Epithelial cell of proximal tubule (primary cell): Measurements from ENCODE around the gene LARGE2. TPM values are rescaled to one million over a fixed set of nuclear protein-coding genes. Genes with fewer than 3 reads are reported as not detected.

Experiments
- DNase-seq: peaks from one replicate; pipeline ENCODE4 v3.0.0-alpha.2; 2011; ENCODE audit warnings: low read depth
- H3K4me3 ChIP-seq: 2 replicates; pipeline ENCODE4 v1.5.1; 2011; ENCODE audit warnings: low read depth, mild to moderate bottlenecking, low read length
- total RNA-seq: library from RNA; depleted of rRNA; stranded (reverse); fragments of >200 nt; gene quantifications from 2 replicates; pipeline ENCODE4 v1.2.3, GENCODE V29; 2015
- TF ChIP-seq, protein P1 (sequence below): conservative IDR thresholded peaks from 2 replicates; pipeline ENCODE4 v1.5.1; 2012; ENCODE audit warnings: low read depth, mild to moderate bottlenecking, low read length

Gene LARGE2
- total RNA-seq, 1 donor from 2014 or later = 3.3 TPM

DNA sequence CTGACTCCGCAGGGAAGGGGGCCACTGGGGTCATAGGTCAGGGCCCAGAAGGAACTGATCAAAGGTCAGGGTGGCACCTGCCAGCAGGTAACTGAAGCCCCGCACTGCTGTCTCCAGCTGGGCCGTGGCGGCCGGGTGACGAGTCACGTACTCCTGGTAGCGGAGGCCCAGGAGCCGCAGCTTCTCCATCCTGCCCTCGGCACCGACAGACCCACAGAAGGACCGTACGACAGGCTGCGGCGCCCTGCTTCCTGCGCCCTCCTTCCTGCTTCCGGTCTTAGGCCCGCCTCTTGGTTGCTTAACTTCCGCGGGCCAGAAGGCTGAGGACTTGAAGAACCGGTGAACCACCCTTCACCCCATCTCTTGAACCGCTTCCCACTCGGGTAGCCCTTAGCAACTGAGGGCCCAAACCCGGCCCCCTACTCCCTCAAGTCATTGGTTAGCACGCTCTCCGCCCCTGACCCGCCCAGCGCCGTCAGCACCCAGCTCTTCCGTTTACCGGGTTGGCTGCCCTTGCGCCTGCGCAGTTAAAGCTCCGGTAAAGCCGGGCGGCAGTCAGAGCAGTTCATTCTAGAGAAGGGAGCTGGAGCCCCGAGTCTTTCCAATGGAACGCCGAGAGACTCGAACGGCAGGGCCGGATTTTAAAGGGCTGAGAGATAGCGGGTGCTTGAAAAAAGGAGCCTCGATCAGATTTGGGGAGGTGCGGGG is 4.7 kb upstream of the LARGE2 start, which contains the start of gene PEX16:
PEX16 (minus strand) TSS at position 255 of the 708 bp plus-strand sequence; CDS start at position 189, 66 bp downstream.
- TF ChIP-seq, protein P1, sequence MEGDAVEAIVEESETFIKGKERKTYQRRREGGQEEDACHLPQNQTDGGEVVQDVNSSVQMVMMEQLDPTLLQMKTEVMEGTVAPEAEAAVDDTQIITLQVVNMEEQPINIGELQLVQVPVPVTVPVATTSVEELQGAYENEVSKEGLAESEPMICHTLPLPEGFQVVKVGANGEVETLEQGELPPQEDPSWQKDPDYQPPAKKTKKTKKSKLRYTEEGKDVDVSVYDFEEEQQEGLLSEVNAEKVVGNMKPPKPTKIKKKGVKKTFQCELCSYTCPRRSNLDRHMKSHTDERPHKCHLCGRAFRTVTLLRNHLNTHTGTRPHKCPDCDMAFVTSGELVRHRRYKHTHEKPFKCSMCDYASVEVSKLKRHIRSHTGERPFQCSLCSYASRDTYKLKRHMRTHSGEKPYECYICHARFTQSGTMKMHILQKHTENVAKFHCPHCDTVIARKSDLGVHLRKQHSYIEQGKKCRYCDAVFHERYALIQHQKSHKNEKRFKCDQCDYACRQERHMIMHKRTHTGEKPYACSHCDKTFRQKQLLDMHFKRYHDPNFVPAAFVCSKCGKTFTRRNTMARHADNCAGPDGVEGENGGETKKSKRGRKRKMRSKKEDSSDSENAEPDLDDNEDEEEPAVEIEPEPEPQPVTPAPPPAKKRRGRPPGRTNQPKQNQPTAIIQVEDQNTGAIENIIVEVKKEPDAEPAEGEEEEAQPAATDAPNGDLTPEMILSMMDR = no peak
- DNase-seq = peak; percentile 94
- H3K4me3 ChIP-seq = peak within 1 kb of the TSS; percentile 98

DNA sequence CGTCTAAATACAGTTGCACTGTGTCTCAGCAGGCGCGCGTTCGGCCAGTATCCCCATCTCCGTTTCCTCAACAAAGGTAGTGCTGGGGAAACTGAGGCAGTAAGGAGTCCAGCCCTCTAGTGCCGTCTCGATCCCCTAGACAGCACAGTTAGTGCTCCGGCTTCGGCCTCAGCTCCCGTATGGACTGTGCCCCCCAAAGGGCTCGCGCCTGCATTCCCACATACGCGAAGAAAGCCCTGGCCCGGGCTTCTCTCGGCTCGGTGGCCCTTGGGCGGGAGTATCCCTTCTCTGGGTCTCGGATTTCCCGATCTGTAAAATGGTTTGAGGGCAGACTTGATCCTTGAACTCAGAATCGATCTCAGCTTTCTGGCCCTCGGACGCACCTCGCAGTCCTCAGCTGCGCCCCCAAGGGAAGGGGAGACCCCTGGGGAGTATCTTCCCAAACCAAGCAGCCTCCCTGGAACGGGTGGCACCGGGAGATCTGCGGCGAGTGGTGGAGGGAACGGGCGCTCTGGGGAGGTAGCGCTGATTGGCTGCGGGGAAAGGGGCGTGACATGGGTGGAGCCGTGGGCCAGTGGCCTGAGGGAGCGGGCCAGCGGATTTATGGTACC is 4.0 kb upstream of the LARGE2 start:
- TF ChIP-seq, protein P1 = no peak
- peak overlapping the region; percentile 98 for H3K4me3 ChIP-seq
- DNase-seq = no peak

DNA sequence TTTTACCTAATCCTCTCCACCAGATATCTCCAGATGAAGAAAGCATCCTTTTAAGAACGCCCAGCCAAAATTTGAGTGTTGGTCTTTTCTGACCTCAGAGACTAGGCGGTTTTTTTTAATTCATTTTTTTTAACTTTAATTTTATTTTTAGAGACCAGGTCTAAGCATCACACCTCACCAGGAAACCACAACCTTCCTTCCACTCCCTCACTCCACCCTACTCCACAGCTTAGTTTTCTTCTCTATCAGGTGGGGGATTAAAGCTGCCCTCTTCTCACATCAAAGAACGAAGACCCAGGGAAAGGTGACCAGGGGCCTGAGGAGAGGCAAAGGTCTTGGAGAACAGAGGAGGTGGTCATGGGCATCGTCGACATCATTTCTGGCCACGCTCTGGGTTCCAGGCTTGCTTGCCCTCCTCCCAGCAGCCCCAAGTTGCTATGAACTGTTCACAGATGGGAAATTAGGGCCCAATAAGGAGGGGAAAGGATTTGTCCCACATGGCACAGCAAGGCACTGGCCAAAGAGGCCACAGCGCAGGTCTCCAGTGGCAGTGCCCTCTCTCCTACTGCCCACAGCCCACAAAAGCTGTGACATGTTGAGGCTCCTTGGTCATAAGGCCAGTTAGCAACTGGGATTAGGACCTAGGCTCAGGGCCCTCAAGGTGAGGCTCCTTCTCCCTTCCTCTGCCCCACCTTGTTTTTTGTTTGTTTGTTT is 3.3 kb upstream of the LARGE2 start:
- TF ChIP-seq, protein P1 = no peak
- no peak overlapping the region for H3K4me3 ChIP-seq

DNA sequence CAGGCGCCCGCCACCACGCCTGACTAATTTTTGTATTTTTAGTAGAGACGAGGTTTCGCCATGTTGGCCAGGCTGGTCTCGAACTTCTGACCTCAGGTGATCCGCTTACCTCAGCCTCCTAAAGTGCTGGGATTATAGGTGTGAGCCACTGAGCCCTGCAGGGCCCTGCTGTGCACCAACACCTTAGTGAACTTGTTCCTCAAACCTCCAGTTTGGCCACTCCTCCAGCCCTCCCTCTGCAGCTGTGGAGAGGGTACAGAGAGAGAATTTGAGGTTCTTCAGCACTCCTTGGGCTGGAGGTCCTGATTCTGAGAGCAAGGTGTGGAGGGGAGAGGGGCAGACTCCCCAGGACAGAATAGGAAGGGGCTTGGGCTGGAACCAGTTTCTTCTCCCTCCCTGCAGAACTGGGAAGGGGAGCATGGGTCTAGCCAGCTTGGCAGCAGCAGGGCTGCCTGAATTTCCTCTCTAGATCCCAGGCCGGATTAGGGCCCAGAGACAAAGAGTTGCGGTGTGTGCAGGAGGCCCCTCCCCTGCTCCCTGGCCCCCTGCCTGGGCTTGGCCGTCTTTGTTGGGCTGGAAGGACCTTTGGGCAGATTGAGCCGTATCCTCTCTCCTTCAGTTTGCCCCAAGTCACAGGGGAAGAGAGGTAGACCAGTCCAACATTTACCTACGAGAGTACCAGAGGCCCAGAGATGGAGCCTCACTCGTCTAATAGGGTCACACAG is 2.5 kb upstream of the LARGE2 start:
- no peak overlapping the region for H3K4me3 ChIP-seq
- no peak for DNase-seq
- TF ChIP-seq, protein P1 = no peak

More for the DNA sequence above, 3.3 kb upstream of the LARGE2 start:
- DNase-seq = no peak

DNA sequence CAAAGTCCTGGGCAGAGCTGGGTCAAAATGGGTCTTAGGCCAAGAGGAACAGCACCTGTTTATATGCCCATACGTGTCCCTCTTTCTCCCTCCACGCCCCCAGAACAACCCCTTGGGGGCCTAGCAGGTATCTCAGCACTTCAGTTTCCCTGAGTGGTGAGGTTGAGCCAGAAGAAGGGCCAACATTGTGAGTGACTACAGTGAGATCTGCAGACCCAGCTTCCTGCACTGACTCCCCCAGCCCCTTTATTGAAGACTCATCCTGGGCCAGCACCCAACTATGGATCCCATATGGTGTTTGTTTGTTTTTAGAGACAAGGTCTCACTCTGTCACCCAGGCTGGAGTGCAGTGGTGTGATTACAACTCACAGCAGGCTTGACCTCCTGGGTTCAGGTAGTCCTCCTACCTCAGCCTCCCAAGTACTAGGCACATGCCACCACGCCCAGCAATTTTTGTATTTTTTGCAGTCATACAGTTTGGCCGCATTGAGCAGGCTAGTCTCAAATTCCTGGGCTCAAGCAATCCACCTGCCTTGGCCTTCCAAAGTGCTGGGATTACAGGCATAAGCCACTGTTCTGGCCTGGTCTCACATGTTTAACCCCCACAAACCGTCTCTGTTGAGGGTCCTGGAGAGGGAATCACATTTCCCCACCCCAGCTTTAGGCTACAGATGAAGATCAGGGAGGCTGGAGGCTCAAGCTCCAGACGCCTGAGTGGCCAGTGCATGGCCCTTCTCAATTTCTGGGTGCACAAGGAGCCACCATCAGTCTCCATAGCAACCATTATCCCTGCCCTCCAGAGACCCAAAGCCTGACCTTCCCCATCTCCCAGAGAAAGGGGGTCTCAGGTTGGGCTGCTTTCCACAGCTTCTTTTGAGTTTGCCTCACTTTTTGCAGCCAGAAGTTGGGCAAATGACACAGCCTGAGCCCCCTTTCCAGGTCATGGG is 1.7 kb upstream of the LARGE2 start:
- TF ChIP-seq, protein P1 = no peak
- no peak overlapping the region for H3K4me3 ChIP-seq
- DNase-seq = no peak
